Mesothelial cell of epicardium (in vitro differentiated cells): Measurements from ENCODE around the gene AHCYL2. TPM values are rescaled to one million over a fixed set of nuclear protein-coding genes. Genes with fewer than 3 reads are reported as not detected.

Source experiments
- DNase-seq, 2 experiments: peaks; one replicate each; pipeline ENCODE4 v3.0.0; 2021; ENCODE audit warnings: low spot score in 2 of 2; ENCODE audit not compliant: unreplicated experiment in 2 of 2
- H3K27ac Mint-ChIP-seq: 2 replicates; pipeline ENCODE4 v1.8.0; 2021; ENCODE audit warnings: mixed read lengths
- H3K27me3 Mint-ChIP-seq: 2 replicates; pipeline ENCODE4 v1.8.0; 2021; ENCODE audit warnings: low read depth, mixed read lengths
- H3K36me3 Mint-ChIP-seq: 2 replicates; pipeline ENCODE4 v1.8.0; 2021; ENCODE audit warnings: mixed read lengths
- H3K4me1 Mint-ChIP-seq: 2 replicates; pipeline ENCODE4 v1.8.0; 2021; ENCODE audit warnings: mixed read lengths
- H3K4me3 Mint-ChIP-seq: 2 replicates; pipeline ENCODE4 v1.8.0; 2021; ENCODE audit warnings: mild to moderate bottlenecking, moderate library complexity, mixed read lengths
- H3K9me3 Mint-ChIP-seq: 2 replicates; pipeline ENCODE4 v1.8.0; 2021; ENCODE audit warnings: mixed read lengths
- CTCF ChIP-seq: fragments of 200-600 bp; sonication (generic); IDR thresholded peaks from one replicate; pipeline ENCODE4 v1.5.0; 2021; ENCODE audit warnings: antibody characterized with exemption; ENCODE audit not compliant: unreplicated experiment
- total RNA-seq: library from RNA; stranded (reverse); gene quantifications from 3 replicates; pipeline ENCODE4 v1.2.1, GENCODE V29; 2021

AHCYL2 gene
- total RNA-seq, 1 donor from 2014 or later: 22.8 TPM

- H3K9me3 Mint-ChIP-seq: no peaks in the 10 kb centered on the region
- TF ChIP-seq CTCF: no peak
- H3K27me3 Mint-ChIP-seq: no peaks in the 10 kb centered on the region
- no peaks in the 10 kb centered on the region for H3K4me1 Mint-ChIP-seq
- no peak overlapping the region for H3K4me3 Mint-ChIP-seq
- no peaks in the 10 kb centered on the region for H3K36me3 Mint-ChIP-seq
- no peak overlapping the region for H3K27ac Mint-ChIP-seq
- no peak for DNase-seq
These were observed 232.3 kb downstream of the AHCYL2 start for GRCh38 chr7:129457101-129457500.

GRCh38 chr7:129458171-129458570 is 233.3 kb downstream of the AHCYL2 start:
- no peaks in the 10 kb centered on the region for H3K9me3 Mint-ChIP-seq

GRCh38 chr7:129461809-129462208 is 237.0 kb downstream of the AHCYL2 start:
- H3K27me3 Mint-ChIP-seq: no peaks in the 10 kb centered on the region
- no peak for TF ChIP-seq CTCF
- no peaks in the 10 kb centered on the region for H3K36me3 Mint-ChIP-seq
- DNase-seq: no peak
- H3K4me1 Mint-ChIP-seq: peaks cover 3% of the 10 kb centered on the region
- H3K4me3 Mint-ChIP-seq: no peak overlapping the region
- no peak overlapping the region for H3K27ac Mint-ChIP-seq
- no peaks in the 10 kb centered on the region for H3K9me3 Mint-ChIP-seq

More at GRCh38 chr7:129458171-129458570, 233.3 kb downstream of the AHCYL2 start:
- Mint-ChIP-seq H3K36me3 (no peaks in the 10 kb centered on the region), H3K4me3 (no peak overlapping the region), H3K4me1 (no peaks in the 10 kb centered on the region), H3K27me3 (no peaks in the 10 kb centered on the region), H3K27ac (no peak overlapping the region)
- DNase-seq: no peak
- TF ChIP-seq CTCF: no peak

GRCh38 chr7:129462420-129462819 is 237.6 kb downstream of the AHCYL2 start:
- Mint-ChIP-seq H3K27me3 (no peaks in the 10 kb centered on the region), H3K27ac (no peak overlapping the region), H3K4me1 (peaks cover 3% of the 10 kb centered on the region), H3K4me3 (no peak overlapping the region), H3K36me3 (no peaks in the 10 kb centered on the region), H3K9me3 (no peaks in the 10 kb centered on the region)
- DNase-seq: no peak
- no peak for TF ChIP-seq CTCF

GRCh38 chr7:129464194-129464593 is 239.4 kb downstream of the AHCYL2 start:
- Mint-ChIP-seq H3K9me3 (no peaks in the 10 kb centered on the region), H3K36me3 (no peaks in the 10 kb centered on the region), H3K4me3 (no peak overlapping the region), H3K4me1 (peaks cover 3% of the 10 kb centered on the region), H3K27ac (no peak overlapping the region), H3K27me3 (no peaks in the 10 kb centered on the region)
- no peak for TF ChIP-seq CTCF
- no peak for DNase-seq

- no peak overlapping the region for H3K4me3 Mint-ChIP-seq
- no peak for TF ChIP-seq CTCF
- H3K4me1 Mint-ChIP-seq: peaks cover 3% of the 10 kb centered on the region
- H3K27me3 Mint-ChIP-seq: no peaks in the 10 kb centered on the region
- no peak overlapping the region for H3K27ac Mint-ChIP-seq
- no peaks in the 10 kb centered on the region for H3K36me3 Mint-ChIP-seq
- no peaks in the 10 kb centered on the region for H3K9me3 Mint-ChIP-seq
- DNase-seq: no peak
These were observed 240.2 kb downstream of the AHCYL2 start for GRCh38 chr7:129465080-129465479.
